SKM-1 treated with dmso at 0.1 percent for 144 hours (cell line): ENCODE data around the gene SLC6A6.
"Not testable (repeated sequence)": the region's sequence is repeated elsewhere in the genome, so short reads cannot be mapped to it uniquely, and the experiment has no call there.

Experiments used
- DNase-seq: peaks from one replicate; lab custom pipeline; 2025; ENCODE audit not compliant: unreplicated experiment; lab: John Stamatoyannopoulos, UW

Gene SLC6A6

DNA sequence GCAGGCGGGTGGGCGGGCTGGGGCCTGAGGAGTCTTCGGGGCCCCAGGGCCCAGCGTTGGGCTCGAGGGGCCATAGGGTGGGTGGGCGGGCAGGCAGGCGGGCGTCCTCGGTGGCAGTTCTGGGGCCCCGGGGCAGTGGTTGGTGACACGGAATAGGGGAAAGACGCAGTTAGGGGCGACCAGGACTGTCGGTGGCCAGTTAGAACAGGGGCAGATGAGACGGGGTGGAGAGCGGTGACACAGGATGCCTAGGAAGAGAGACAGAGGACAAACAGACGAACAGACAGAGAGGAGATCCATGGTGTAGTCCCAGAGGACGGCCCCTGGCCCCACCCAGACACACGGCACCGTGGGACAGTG is 101.3 kb downstream of the SLC6A6 start:
- DNase-seq: no peak

DNA sequence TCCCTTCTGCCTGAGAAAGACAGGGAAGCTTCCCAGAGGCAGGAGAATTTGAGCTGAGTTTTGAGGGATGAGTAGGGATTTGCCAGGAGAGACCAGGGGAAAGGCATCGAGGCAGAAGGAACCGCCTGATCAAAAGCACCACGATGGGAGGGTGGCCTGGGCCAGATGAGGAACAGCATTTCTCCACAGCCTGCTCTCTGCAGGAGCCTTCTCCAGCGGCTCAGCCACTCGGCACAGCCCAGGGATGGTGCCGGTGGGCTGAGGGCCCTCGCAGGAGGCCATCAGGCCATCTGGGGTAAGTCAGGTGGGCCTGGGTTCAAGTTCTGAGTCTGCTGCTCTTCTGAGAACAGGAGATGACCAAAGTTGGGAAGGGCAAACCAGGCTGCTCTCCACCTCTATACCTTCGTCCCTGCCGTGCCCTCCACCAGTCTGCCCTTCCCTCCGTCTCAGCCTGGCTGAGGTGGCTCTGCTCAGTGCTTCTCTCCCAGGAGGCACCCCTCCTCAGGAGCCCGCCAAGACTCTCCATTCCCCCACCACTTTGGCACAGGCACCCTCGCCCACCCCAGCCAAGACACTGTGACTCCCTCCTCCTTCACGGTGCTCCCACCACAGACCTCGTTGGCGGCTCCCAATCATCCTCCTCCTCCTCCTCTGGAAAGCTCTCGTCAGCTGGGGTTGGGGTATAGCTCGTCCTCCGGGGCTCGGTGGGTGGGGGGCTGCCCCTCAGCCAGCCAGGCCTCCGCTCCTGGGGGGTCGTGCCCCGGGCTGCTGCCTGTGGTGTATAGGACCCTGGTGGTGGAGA is 102.8 kb downstream of the SLC6A6 start:
- DNase-seq: no peak

DNA sequence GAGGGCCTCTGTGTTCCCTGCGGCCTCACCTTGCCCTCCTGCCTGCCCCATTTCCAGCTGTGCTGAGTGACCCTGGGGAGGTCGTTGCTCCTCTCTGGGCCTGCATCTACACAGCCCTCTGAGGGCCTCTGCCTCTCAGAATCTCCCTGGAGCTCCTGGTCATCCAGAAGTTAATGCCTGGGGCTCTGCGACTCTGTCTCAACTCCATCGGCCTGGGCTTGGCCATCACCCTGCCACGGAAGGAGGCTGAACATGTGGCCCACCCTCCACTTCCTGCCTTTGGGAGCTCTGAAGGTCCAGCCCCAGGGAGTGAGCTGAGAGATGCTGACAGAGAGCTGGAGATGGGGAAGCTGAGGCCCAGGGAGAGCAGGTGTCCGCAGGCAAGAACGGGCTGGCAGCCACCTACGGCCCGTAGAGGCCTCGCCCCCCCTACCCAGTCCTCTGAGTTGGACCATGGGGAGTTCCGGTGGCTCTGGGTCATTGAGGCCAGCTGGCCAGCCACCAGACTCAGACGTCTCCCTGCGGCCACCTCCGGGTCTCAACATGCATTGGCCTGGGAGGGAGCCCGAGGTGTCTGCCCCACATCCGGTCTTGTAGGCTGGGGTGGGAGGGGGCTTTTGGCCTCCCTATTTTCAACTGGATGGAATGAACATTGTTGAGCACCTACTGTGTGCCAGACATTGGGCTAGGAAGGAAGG is 103.5 kb downstream of the SLC6A6 start:
- no peak for DNase-seq

DNA sequence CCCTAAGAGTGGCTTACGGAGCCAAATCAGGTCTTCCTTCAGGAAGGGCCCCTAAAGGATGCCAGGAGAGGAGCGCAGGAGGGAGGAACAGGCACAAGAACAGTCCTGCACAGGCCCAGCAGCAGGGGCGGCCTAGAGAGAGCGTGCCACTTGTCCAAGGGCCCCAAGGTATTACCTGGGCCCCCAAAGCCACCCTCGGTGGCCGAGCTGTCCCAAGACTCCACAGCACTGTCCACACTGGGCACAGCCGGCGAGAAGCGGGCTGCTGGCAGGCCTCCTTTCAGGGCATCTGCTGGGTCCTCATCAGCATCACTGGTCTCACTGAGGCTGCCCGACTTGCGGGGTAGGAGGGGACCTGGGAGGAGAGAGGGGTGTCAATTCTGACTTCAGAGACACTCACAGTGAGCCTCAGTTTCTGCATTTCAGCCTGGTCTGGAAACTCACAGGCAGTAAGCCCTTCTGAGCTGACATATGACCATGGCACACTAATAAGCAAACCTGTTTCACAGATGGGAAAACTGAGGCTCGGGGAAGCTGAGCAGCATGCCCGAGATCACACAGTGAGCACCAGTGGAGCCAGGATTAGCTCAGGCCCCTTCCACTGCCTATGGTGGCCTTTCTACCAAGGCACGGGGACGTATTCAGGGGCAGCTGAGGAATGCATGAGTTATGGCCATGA is 104.4 kb downstream of the SLC6A6 start:
- no peak for DNase-seq

DNA sequence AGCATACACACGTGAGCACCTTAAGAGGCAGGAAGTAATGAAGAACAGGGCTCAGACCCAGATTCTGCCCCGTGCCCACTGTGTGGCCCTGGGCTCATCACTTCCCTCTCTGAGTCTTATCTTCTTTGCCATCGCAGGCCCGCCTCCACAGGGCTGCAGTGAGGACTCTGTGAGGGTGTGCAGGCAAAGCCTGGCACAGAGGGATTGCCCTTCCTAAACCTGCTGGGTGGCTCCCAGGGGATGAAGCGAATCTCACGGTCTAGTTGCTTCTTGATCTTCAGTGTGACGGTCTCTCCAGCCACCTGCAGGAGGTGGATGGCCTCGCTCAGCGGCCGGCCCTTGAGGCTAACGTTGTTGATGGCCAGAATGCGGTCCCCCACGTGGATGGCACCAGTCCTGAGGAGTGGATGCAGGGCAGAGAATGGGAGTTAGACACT is 104.9 kb downstream of the SLC6A6 start:
- DNase-seq: no peak

DNA sequence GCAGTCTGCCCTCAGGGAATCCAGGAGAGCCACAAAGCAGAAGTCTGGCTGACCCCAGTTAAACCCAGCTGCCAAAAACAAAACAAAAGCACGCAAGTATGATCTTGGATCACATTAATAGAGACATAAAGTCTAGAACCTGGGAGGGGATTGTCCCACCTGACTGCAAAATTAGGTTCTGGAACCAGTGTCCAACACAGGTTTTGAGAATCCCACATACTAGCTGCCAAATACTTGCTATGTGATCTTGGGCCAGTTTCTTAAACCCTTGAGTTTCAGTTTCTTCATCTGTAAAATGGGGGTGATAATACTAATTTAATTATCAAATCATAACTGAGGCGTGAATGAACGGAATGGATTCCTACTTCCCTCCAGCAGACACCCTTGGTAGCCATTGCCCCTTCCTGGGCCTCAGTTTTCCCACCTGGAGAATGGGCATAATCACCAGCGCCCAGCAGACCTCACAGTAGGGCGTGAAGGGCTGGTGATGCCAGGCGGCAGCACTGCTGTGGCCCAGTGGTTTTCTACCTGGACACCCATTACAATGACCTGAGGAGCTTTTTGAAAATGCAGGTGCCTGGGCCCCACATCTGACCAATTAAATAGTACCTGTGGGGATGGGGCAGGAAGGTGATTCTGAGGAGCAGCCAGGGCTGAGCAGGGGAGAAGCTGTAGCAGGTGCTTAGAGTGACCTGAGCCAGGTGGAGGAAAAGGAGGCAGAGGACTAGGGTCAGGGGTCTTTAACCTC is 105.5 kb downstream of the SLC6A6 start:
- DNase-seq: no peak

DNA sequence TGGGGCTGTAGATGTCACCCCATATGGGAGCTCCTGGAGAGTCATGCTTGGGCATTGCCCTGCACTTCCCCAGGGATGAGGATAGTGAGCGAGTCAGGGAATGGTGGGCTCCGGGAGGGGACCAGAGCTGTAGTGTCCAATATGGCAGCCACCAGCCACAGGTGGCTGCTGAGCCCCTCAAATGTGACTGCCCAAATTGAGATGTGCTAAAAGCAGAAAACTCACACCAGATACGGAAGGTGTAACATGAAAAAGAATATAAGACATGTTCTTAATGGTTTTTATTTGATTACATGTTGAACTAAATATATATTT is 106.1 kb downstream of the SLC6A6 start:
- DNase-seq: no peak

DNA sequence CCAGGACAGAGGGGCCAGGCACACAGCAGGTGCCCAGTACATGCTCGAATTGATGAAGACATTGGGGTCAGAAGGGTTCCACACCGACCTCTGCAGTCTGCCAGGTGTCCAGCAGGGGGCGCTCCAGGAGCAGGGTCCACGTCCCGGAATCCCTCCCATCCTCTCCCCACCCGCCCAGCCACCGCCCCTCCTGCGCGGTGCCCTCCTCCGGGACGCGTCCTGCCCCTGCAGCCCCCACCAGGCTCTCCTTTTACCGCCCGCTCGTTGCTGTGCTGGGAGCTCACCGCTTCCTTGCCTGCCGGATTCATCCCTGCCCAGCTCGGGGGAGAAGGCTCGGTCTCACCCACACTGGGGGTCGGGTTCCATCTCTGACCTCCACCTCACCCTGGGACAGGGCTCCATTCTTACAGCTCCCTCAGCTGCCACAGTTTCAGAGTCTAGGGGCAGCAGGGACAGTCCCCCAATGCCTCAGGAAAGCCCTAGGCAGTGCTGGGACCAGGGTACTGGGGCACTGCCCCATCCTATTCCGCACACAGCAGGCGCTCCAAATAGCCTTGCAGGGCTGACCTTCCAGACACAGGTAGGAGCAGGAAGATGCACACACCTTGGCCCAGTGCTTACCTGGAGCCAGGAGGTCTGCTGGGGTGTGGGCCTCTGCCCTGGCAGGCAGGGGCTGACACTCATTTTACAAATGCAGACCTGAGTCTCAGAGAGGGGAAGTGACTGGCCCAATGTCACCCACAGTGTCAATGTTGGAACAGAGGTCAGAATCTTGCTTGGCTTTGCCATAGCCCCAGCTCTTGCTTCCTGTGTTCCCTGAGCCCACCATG is 106.8 kb downstream of the SLC6A6 start:
- DNase-seq: peak; percentile 16

DNA sequence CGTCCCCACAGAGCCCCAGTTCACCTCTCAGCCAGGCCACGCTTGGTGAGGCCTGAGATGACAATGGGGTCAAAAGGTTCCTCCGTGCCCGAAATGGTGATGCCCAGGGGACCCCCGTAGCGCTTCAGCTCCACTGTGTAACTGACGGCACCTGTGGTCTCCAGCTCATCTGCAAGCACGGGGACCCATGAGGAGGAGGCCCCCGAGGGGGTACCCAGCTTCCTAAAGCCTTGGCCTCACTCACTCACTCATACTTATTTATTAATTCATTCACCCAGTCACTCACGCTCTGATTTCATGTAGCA is 107.3 kb downstream of the SLC6A6 start:
- no peak for DNase-seq

DNA sequence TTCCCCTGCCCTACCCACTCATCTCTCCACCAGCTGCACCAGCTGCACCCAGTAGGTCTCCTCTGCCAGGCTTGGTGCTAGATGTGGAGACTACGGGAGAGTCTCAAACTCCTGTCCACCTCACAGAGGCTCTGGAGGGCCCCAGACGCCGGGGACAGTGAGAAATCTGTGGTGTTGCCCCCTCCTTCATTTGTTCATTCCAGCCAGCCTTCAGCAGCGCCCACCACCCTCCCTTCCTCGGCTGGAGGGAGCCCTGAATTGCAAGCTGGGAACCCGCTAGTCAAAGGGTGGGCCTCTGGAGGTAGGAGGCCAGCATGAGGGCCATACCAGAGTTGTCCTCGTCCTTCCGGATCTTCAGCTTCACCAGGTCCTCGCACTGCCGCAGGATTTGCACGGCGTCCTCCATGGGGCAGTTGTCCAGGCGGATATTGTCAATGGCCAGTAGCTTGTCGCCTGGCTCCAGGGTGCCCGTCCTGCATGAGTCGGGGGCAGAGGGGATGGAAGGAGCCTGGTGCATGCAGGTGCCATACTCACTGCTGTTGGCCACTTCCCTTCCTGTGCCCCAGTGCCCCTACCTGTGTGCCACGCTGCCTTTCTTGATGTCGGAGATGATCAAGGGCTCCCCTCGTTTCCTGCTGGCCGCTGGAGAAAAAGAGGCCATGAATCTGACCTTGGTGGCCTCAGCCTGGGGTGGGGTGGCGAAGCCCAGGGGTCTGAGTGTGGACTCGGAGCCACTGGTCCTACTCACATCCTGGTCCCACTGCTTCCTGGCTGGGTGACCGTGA is 108.6 kb downstream of the SLC6A6 start:
- no peak for DNase-seq

DNA sequence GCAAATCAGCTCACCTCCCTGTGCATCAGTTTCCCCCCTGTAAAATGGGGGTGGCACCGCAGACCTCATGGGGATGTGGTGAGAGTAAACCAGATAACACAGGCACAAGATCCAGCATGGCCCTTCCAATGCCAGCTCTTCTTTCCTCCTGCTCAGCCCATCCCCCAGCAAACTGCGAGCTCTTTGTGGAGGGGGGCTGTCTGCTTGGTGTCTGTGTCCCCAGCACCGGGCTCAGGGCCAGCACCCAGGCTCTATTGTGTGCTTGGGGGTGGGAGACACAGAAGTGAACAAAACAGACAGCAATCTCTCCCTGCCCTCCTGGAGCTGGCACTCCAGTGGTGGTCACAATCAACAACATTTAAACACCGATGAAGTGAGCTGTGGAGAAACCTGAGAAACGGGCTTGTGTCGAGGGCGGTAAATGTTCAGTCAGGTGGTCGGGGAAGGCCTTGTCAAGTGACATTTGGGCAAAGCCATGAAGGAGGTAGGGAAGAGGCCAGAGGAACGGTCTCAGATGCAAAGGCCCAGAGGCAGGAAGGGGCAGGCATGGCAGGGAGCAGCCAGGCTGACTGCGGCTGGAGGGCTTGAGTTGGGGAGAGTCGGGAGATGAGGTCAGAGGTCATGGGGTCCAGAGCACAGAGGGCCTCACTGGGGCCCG is 109.3 kb downstream of the SLC6A6 start:
- DNase-seq: no peak

DNA sequence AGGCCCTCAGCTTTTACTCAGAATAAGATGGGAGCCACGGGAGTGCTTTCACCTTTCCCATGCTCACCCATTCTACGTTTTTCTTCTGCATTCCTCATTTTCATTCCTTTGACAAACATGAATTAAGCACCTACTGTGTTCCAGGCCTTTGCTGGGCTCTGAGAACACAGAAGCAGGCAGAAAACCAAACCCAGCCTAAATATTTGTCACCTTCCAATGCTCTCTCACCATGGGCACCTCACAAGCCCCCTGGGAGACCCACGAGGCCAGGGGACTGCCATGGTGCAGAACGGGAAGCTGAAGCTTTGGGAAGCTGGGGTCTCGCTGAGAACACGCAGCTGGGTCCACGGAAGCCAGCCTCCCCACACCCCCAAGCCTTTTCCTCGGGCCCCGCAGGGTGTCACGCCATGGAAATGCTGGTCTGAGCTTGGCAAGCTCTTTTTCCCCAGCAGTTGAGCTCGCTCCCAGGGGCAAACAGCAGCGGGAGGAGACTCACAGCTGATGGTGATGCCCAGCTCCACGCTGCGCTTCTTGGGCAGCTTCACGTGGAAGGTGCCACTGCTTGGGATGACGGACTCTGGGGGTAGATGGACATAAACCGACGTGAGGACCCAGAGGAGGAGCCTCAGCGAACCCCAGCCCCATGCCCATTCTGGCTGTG is 110.0 kb downstream of the SLC6A6 start:
- DNase-seq: no peak

DNA sequence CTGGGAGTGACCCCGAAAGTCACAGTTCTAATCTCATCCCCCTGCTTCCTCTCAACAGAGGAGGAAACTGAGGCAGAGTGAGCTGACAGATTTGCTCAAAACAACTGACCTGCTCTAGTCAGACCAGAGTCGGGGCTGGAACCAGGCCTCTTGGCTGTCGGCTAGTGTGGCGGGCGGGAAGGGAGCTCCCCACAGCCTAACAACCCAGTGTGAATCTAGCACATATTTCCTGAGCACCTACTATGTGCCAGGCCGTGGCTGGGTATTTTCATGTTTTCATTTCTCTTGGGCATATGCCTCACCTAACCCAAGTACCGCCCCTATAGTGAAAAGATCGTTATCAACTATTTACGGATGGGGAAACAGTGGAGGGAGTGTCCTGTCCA is 110.5 kb downstream of the SLC6A6 start:
- DNase-seq: no peak

DNA sequence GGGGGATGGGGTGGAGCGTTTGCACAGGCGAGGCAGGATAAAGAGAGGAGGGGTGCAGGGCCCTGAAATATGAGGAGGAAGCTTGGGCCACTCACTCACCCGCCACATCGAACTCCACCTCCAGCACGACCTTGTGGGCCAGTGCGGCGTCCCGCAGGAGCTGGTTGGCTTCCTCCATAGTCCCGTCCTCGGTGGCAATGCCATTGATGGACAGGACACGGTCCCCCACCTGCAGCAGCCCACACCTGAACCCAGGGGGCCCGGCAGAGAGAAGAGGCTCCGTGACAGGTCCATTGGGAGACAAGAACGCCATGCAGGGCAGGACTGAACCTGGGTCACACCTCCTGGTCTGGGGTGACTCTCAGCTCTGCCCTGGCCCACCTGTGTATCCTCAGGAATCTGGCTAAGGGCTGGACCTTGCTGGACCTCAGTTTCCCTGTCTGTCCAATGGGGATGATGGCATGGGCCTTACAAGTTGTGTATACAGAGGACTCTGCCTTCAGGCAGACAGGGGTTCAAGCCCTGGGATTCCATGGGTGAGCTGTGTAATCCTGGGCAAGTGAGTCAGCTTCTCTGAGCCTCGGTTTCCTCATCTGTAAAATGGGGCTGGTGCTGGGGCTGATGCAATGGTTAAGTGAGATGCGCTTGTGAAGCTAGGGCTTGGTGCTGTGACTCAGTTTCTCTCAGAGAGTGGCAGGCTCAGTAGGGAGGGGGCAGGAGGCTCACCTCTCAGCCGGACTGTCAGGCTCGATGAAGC is 111.3 kb downstream of the SLC6A6 start:
- DNase-seq: no peak

DNA sequence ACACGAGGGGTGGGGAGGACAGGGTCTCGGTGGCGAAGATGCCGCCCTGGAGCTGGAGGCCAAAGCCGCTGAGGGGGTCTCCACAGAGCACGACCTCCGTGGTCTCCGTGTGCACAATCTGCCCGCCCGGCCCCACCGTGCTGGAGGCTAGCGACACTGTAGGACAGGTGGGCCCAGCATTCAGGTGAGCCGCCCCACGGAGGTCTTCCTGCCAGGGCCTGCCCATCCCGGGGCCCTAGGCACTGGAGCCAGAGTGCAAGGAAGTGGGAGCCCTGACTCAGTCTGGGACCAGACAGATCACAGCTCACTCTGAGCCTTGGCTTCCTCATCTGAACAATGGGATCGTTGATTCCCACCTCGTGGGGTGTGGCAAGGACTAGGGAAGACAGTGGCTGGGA is 111.9 kb downstream of the SLC6A6 start:
- no peak for DNase-seq

DNA sequence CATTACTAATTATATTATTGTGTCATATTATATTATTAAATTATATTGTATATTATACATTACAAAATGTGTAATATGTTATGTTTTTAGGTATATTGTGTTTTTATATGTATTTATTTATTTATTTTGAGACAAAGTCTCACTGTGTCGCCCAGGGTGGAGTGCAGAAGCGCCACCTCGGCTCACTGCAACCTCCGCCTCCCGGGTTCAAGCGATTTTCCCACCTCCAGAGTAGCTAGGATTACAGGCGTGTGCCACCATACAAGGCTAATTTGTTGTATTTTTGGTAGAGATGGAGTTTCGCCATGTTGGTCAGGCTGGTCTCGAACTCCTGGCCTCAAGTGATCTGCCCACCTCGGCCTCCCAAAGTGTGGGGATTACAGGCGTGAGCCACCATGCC is 113.1 kb downstream of the SLC6A6 start:
- not testable (repeated sequence) for DNase-seq

DNA sequence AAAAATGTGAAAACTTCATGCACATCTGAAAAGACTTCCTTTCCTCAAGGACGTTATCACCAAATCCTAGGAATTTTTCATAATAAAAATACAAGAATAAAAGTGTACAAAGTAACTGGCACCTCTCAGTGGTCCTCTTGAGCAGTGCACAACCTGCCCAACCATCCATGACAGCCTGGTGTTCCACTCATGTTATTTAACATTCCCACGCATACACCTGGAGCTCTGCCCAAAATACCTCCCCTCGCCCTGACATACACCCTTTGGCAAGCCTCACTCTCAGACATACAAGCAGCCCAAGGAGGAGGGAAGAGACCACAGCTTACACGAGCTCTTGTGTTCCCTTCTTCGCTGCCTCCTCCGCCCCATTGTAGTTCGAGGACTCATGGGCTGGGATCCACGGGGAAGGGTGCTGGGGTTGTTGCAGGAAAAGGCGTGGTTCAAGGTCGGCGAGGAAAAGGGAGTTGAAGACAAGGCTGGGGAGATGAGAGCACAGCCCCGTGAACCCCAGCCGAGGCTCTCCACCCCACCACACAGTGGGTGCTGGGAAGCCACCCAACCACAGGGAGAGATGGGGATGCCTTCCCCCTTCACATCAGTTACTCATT is 114.4 kb downstream of the SLC6A6 start:
- DNase-seq: no peak
